GM12878 (cell line): ENCODE results near the gene CTDP1. TPM values are rescaled to one million over a fixed set of nuclear protein-coding genes. Genes with fewer than 3 reads are reported as not detected.

ENCODE experiments used
- ATAC-seq: fragments of 200-7000 bp; cut with Tn5 transposase; 3 replicates; pipeline ENCODE4 v1.9.1; 2020; ENCODE audit warnings: mild to moderate bottlenecking, moderate library complexity
- BruUV-seq: library from RNA; stranded (reverse); fragments of 400-500 nt; replicated peaks from 2 replicates; lab custom pipeline; 2021; lab: Mats Ljungman, UMichigan
- CTCF ChIA-PET: fragments of 300-600 bp; sonication (Branson Sonifier 250); formaldehyde crosslinking; extraction: SDS; loops from one replicate; lab custom pipeline; 2021; ENCODE audit warnings: inconsistent platforms; lab: Yijun Ruan, JAX
- POLR2A ChIA-PET: fragments of 350-600 bp; formaldehyde crosslinking; extraction: SDS; loops from one replicate; lab custom pipeline; 2021; ENCODE audit warnings: inconsistent platforms; lab: Charles Lee
- RAD21 ChIA-PET: fragments of 300-600 bp; sonication (Branson Sonifier 250); formaldehyde crosslinking; loops from one replicate; lab custom pipeline; 2023; ENCODE audit warnings: antibody characterized with exemption; ENCODE audit not compliant: unreplicated experiment; lab: Charles Lee
- SMC1A ChIA-PET: fragments of 300-600 bp; sonication (Branson Sonifier 250); formaldehyde crosslinking; loops from one replicate; lab custom pipeline; 2023; ENCODE audit not compliant: unreplicated experiment, uncharacterized antibody; lab: Charles Lee
- DNase-seq: peaks from one replicate; pipeline ENCODE4 v3.0.0-alpha.2; 2011; ENCODE audit warnings: low read depth, low spot score
- FAIRE-seq: peaks from 3 replicates; lab custom pipeline; 2011; peaks lifted over from hg19 to GRCh38; lab: Jason Lieb, UNC
- H2AFZ ChIP-seq: 2 replicates; pipeline ENCODE4 v1.6.0; 2011; ENCODE audit warnings: low read depth, low read length, control low read depth; ENCODE audit not compliant: control insufficient read depth
- H3K27ac ChIP-seq: 2 replicates; pipeline ENCODE4 v1.5.1; 2011; ENCODE audit warnings: control low read depth; ENCODE audit not compliant: control insufficient read depth, insufficient read depth
- H3K27me3 ChIP-seq, 2 experiments: replicated peaks in 1 of 2; 2 replicates each; pipeline versions ENCODE4 v1.6.0 to v1.6.1; 2011; ENCODE audit warnings: low read length in 1 of 2; ENCODE audit not compliant: control insufficient read depth in 2 of 2, insufficient read depth in 2 of 2
- H3K36me3 ChIP-seq, 2 experiments: 2 replicates each; pipeline ENCODE4 v1.5.1; 2011; ENCODE audit warnings: low read length in 1 of 2; ENCODE audit not compliant: control insufficient read depth in 2 of 2, insufficient read depth in 2 of 2
- H3K4me1 ChIP-seq: 2 replicates; pipeline ENCODE4 v1.6.1; 2011; ENCODE audit warnings: mild to moderate bottlenecking, low read length, moderate library complexity, mixed read lengths; ENCODE audit not compliant: control insufficient read depth, insufficient read depth
- H3K4me2 ChIP-seq: 2 replicates; pipeline ENCODE4 v1.6.0; 2011; ENCODE audit warnings: control low read depth; ENCODE audit not compliant: control insufficient read depth, insufficient read depth
- H3K4me3 ChIP-seq: fragments of 200-600 bp; sonication (generic); 2 replicates; pipeline ENCODE4 v1.5.1; 2016
- H3K79me2 ChIP-seq: 2 replicates; pipeline ENCODE4 v1.6.0; 2011; ENCODE audit warnings: low read length; ENCODE audit not compliant: control insufficient read depth, insufficient read depth
- H3K9ac ChIP-seq: 2 replicates; pipeline ENCODE4 v1.8.0; 2011; ENCODE audit warnings: low read length, control low read depth, mixed read lengths; ENCODE audit not compliant: control insufficient read depth, insufficient read depth
- H3K9me3 ChIP-seq: replicated peaks from 3 replicates; pipeline ENCODE4 v1.5.1; 2011; ENCODE audit warnings: mild to moderate bottlenecking, low read length; ENCODE audit not compliant: control insufficient read depth, insufficient read depth
- H4K20me1 ChIP-seq: 2 replicates; pipeline ENCODE4 v1.6.0; 2011; ENCODE audit not compliant: control insufficient read depth, insufficient read depth
- EP300 ChIP-seq, 2 experiments: fragments of 150-350 bp in 1 of 2; IDR thresholded peaks; 2 replicates each; pipeline ENCODE4 v1.6.1; 2011 to 2012; ENCODE audit warnings: low read depth in 2 of 2, low read length in 2 of 2, borderline replicate concordance in 1 of 2, improper control_type of control experiment in 1 of 2, inconsistent platforms in 1 of 2; ENCODE audit not compliant: control insufficient read depth in 1 of 2
- HCFC1 ChIP-seq: fragments of 150-350 bp; IDR thresholded peaks from 2 replicates; pipeline ENCODE4 v1.6.1; 2014; ENCODE audit warnings: low read length
- HDAC2 ChIP-seq: fragments of 200-600 bp; sonication (generic); IDR thresholded peaks from 2 replicates; pipeline ENCODE4 v1.6.1; 2017
- JUNB ChIP-seq: IDR thresholded peaks from 2 replicates; pipeline ENCODE4 v1.6.1; 2016; ENCODE audit warnings: antibody characterized with exemption, mild to moderate bottlenecking
- MEF2B ChIP-seq: fragments of 450-650 bp; IDR thresholded peaks from 2 replicates; pipeline ENCODE4 v1.6.1; 2018; ENCODE audit warnings: mild to moderate bottlenecking, moderate library complexity; ENCODE audit not compliant: partially characterized antibody, poor library complexity, severe bottlenecking
- NFIC ChIP-seq: IDR thresholded peaks from 2 replicates; pipeline ENCODE4 v1.6.1; 2012; ENCODE audit warnings: low read depth, mild to moderate bottlenecking, inconsistent platforms, low read length, moderate library complexity
- NFXL1 ChIP-seq: fragments of 450-650 bp; IDR thresholded peaks from 2 replicates; pipeline ENCODE4 v1.6.1; 2017; ENCODE audit warnings: antibody characterized with exemption, mild to moderate bottlenecking, borderline replicate concordance
- NRF1 ChIP-seq: conservative IDR thresholded peaks from 2 replicates; pipeline ENCODE4 v1.6.1; 2011; ENCODE audit warnings: mild to moderate bottlenecking, low read depth, low read length, improper control_type of control experiment
- PKNOX1 ChIP-seq: fragments of 450-650 bp; IDR thresholded peaks from 2 replicates; pipeline ENCODE4 v1.6.1; 2016; ENCODE audit warnings: mild to moderate bottlenecking
- POLR2A ChIP-seq: IDR thresholded peaks from 2 replicates; pipeline ENCODE4 v1.6.1; 2011; ENCODE audit warnings: low read depth, mild to moderate bottlenecking, low read length
- RUNX3 ChIP-seq: IDR thresholded peaks from 2 replicates; pipeline ENCODE4 v1.6.1; 2012; ENCODE audit warnings: low read length, inconsistent platforms
- SMC3 ChIP-seq: IDR thresholded peaks from 2 replicates; pipeline ENCODE4 v1.6.1; 2011; ENCODE audit warnings: low read length, improper control_type of control experiment, borderline replicate concordance
- TCF3 ChIP-seq: IDR thresholded peaks from 2 replicates; pipeline ENCODE4 v1.6.1; 2012; ENCODE audit warnings: low read depth, mild to moderate bottlenecking, low read length, borderline replicate concordance; ENCODE audit not compliant: insufficient read depth
- ZBTB4 ChIP-seq: fragments of 450-650 bp; formaldehyde crosslinking; IDR thresholded peaks from 2 replicates; pipeline ENCODE4 v1.4.0; 2022; ENCODE audit warnings: mild to moderate bottlenecking, moderate library complexity
- WGBS: methylation state at CpG from one replicate; pipeline ENCODE4 v1.1.6; 2016; ENCODE audit warnings: low lambda C conversion rate; ENCODE audit not compliant: insufficient replicate concordance, insufficient coverage; ENCODE audit errors: missing lambda C conversion rate; 5-methylcytosine and 5-hydroxymethylcytosine counted together
- in situ Hi-C: fragments of 300-500 bp; cut with MboI; formaldehyde crosslinking; loops from 9 replicates; pipeline ENCODE4 v1.14.3; 2018; ENCODE audit warnings: mixed read lengths
- intact Hi-C: fragments of 100-400 bp; cut with micrococcal nuclease; formaldehyde crosslinking; loops from one replicate; pipeline ENCODE4 v1.14.2; 2022; ENCODE audit not compliant: unreplicated experiment
- polyA plus RNA-seq, 11 experiments: library from polyadenylated mRNA; depleted of rRNA in 4 of 11; unstranded in 6 of 11; stranded (reverse) in 5 of 11; fragments of >200 nt; fragmentation: Nextera tagmentation in 4 of 11; fragmentation: Illumina TruSeq in 1 of 11; extraction: Ambion mirVana in 4 of 11; extraction: Trizol in 1 of 11; gene quantifications; 1 replicate in 1 of 11; 2 replicates in 10 of 11; pipeline versions ENCODE4 v1.2.1 to v1.2.3, GENCODE V29; 2011 to 2016; ENCODE audit warnings: inconsistent platforms in 2 of 11, missing spikeins in 2 of 11, low read depth in 1 of 11
- total RNA-seq, 4 experiments: library from RNA; depleted of rRNA in 3 of 4; stranded (reverse); fragments of >200 nt in 3 of 4; fragmentation: Illumina TruSeq in 1 of 4; extraction: Trizol in 1 of 4; gene quantifications; 2 replicates each; pipeline versions ENCODE4 v1.2.1 to v1.2.3, GENCODE V29; 2013 to 2021

CTDP1 gene
- total and polyA plus RNA-seq, 10 of the 15 experiments (the other 5 are each of a cell fraction or from before 2014, with no cell fraction given), result 0.32 to 31.3 (median 8.8) TPM

- no peaks in the 10 kb centered on the region for H3K79me2 ChIP-seq
- ChIA-PET SMC1A (no interaction called here), POLR2A (no interaction called here), CTCF (no interaction called here)
- H2AFZ ChIP-seq, result no peak overlapping the region
- BruUV-seq, result no TSS peak
- in situ Hi-C loops, result no loop called here
- no peaks in the 10 kb centered on the region for H3K27me3 ChIP-seq
- peaks cover 25 to 36% of the 10 kb centered on the region in 2 experiments; a peak in 3 of 4 replicates for H3K36me3 ChIP-seq
- H3K4me1 ChIP-seq, result no peaks in the 10 kb centered on the region
- no peak for ATAC-seq
- TF ChIP-seq NFIC (no peak), POLR2A (0 out of 2 replicates have a peak, but pooled peaks have one; percentile 18)
- TF ChIP-seq, all 136 proteins: peak for 1
- WGBS, result 97% methylated on average over 44 of the region's 47 CpGs
- Histone ChIP-seq H3K4me2 (no peak overlapping the region), H4K20me1 (no peaks in the 10 kb centered on the region), H3K4me3 (no peak overlapping the region), H3K9ac (no peak overlapping the region), H3K27ac (no peak overlapping the region), H3K9me3 (no peaks in the 10 kb centered on the region; the same call in 2 of the 3 replicates)
- RAD21 ChIA-PET, result no interaction called here
- DNase-seq (no peak), FAIRE-seq (no peak)
- intact Hi-C loops, result no loop called here
Measured at GRCh38 chr18:79714531-79715240, 35.1 kb downstream of the CTDP1 start.

- no peak overlapping the region for H2AFZ ChIP-seq
- H3K4me3 ChIP-seq, result no peak overlapping the region
- H3K27ac ChIP-seq, result no peak overlapping the region
- ChIA-PET CTCF (no interaction called here), POLR2A (no interaction called here), RAD21 (no interaction called here), SMC1A (no interaction called here)
- H3K9ac ChIP-seq, result no peak overlapping the region
- H4K20me1 ChIP-seq, result no peaks in the 10 kb centered on the region
- in situ Hi-C loops (no loop called here), intact Hi-C loops (no loop called here)
- H3K36me3 ChIP-seq, result peaks cover 25 to 36% of the 10 kb centered on the region in 2 experiments; a peak in 3 of 4 replicates
- H3K79me2 ChIP-seq, result no peaks in the 10 kb centered on the region
- H3K27me3 ChIP-seq, result no peaks in the 10 kb centered on the region
- H3K4me2 ChIP-seq, result no peak overlapping the region
- FAIRE-seq, result no peak
- no TSS peak for BruUV-seq
- WGBS, result 96% methylated on average over 25 of the region's 26 CpGs
- H3K9me3 ChIP-seq, result no peaks in the 10 kb centered on the region; the same call in 2 of the 3 replicates
- DNase-seq, result no peak
- ATAC-seq, result no peak
- H3K4me1 ChIP-seq, result no peaks in the 10 kb centered on the region
- no peak for TF ChIP-seq NRF1
- TF ChIP-seq SMC3, result no peak
- TF ChIP-seq ZBTB4 (CRISPR knock-in tag), result no peak
- TF ChIP-seq NFXL1, result no peak
- TF ChIP-seq JUNB, result no peak
- TF ChIP-seq PKNOX1, result no peak
- no peak for TF ChIP-seq TCF3
- TF ChIP-seq MEF2B, result no peak
- no peak for TF ChIP-seq EP300 (IDR thresholded peaks at IDR 0.05; ENCODE audit: borderline replicate concordance in 1 of 2, control insufficient read depth in 1 of 2, low read depth in 2 of 2, low read length in 2 of 2)
- TF ChIP-seq HCFC1, result no peak
- TF ChIP-seq RUNX3, result no peak
- no peak for TF ChIP-seq HDAC2
Measured at GRCh38 chr18:79715280-79715679, 35.7 kb downstream of the CTDP1 start.
